C4-2B (cell line): Measurements from ENCODE around the gene DHX29.

Source experiments
- H3K27ac ChIP-seq: fragments of 450-650 bp; 2 replicates; pipeline ENCODE4 v1.5.1; 2017
- ZFX ChIP-seq: fragments of 450-650 bp; IDR thresholded peaks from 2 replicates; pipeline ENCODE4 v1.6.1; 2017
- TF ChIP-seq, protein P1 (sequence below): fragments of 450-650 bp; conservative IDR thresholded peaks from 2 replicates; pipeline ENCODE4 v1.5.1; 2017; ENCODE audit warnings: mild to moderate bottlenecking

The DHX29 gene

DNA sequence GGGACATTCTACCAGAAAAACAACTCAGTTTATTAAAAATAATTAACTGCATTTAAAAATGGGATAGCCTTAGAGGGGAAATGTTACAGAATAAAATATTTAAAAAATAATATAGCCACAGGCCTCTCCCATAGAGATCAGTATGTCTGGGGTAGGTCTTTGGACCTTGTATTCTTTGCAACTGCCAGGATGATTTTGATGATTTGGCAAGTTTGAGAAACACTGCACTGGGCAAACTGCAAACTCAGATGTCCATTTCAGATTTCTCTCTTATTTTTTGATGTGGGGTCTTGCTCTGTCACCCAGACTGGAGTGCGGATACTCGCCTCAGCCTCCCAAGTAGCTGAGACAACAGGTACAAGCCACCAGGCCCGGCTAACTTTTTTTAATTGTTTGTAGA, 49.2 kb downstream of the DHX29 start:
- TF ChIP-seq ZFX, result no peak
- TF ChIP-seq, protein P1, sequence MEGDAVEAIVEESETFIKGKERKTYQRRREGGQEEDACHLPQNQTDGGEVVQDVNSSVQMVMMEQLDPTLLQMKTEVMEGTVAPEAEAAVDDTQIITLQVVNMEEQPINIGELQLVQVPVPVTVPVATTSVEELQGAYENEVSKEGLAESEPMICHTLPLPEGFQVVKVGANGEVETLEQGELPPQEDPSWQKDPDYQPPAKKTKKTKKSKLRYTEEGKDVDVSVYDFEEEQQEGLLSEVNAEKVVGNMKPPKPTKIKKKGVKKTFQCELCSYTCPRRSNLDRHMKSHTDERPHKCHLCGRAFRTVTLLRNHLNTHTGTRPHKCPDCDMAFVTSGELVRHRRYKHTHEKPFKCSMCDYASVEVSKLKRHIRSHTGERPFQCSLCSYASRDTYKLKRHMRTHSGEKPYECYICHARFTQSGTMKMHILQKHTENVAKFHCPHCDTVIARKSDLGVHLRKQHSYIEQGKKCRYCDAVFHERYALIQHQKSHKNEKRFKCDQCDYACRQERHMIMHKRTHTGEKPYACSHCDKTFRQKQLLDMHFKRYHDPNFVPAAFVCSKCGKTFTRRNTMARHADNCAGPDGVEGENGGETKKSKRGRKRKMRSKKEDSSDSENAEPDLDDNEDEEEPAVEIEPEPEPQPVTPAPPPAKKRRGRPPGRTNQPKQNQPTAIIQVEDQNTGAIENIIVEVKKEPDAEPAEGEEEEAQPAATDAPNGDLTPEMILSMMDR, result no peak
- no peak overlapping the region for H3K27ac ChIP-seq

DNA sequence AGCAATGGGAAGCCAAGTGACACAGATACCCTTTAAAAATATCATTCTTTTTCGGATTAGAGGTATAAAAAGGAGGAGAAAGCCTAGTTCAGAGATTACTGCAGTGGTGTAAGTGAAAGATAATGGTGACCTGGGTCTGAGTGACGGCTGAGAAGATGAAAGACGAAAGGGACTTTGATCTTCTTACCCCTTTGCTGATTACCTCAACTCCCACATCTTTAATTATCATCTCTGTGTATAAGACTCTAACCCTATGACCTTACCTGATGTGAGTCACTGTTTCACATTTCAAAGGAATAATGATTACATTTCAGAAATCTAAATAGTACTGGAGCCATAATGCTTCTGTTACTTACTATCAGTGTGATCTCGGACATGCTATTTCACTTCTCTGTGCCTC, 52.7 kb downstream of the DHX29 start:
- H3K27ac ChIP-seq, result no peak overlapping the region
- TF ChIP-seq ZFX, result no peak
- TF ChIP-seq, protein P1, result no peak

DNA sequence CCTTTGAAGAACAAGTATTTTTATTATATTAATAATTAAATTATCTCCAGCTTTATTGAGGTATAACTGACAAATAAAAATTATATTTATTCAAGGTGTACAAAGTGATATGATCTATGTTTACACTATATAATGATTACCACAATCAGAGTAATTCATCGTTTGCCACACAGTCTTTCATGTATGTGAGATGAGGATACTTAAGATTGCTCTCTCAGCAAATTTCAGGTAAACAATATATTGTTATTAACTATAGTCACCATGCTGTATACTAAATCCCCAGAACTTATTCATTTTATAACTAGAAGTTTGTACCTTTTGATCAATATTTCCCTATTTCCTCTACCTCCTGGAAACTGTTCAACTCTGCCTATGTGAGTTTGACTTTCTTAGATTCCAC, 57.4 kb downstream of the DHX29 start:
- no peak overlapping the region for H3K27ac ChIP-seq
- TF ChIP-seq ZFX, result no peak
- TF ChIP-seq, protein P1, result no peak

DNA sequence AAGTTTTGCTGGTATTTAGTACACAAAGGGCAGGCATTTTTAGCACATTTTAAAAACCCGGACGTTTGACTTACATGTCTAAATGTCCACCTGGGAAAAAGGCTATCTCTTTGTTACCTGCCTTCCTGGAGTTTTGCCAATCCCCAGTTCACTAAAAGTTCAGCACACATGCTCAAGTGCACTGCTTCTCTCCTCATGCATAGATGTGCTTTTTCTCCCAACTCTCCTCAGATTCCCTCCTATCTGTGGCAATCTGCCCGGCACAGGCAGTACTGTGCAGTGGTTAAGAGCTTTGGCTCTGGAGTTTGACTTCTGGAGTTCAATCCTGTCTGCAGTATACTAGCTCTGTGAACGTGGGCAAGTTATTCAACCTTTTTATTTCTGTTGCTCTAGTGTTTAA, 65.7 kb downstream of the DHX29 start:
- H3K27ac ChIP-seq, result no peak overlapping the region
- no peak for TF ChIP-seq ZFX
- TF ChIP-seq, protein P1, result no peak

DNA sequence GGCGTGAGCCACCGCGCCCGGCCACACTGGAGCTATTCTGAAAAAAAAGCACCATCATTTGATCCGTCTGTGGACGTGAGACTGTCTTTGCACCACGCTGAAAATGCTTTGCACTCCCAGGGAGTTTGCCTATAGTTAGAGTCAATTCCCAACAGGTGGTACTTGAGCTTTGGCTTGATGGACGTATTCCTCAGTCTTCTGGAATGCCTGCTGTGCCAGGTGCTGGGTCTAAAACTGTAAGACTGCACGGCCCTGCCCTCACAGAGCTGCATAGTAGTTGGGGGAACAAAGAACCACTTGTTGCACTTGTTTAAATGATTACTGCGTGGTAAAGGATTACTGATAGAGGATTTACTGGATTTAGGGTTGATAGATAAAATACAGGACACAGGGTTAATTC, 70.7 kb downstream of the DHX29 start:
- H3K27ac ChIP-seq, result no peak overlapping the region
- TF ChIP-seq, protein P1, result no peak
- TF ChIP-seq ZFX, result no peak

DNA sequence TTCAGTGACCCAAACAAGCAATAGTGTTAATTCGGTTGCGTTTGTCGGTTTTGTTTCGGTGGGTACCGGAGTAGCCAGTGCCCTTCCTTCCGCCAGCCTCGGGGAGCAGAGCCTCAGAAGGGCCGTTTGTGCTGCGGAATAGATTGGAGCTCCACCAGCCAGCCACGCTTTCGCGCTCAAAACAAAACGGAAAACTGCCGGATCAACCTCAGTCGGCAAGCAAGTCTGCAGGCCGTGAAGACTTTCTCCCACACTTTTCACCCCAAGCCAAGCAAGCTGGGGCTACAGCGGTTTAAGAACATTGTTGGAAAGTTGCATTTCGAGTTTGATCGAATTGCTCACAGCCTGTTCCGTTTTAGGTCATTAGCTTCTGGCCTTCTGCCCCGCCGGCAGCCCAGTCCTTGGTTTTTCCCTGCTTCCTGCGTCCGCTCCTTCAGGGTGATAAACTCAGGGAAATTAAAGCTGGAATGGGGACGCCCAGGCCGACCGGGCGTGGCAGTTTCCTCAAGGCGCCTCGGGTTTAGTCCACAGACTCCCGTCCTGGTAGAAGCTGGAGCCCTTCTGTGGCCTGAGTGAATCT, 73.3 kb downstream of the DHX29 start:
- TF ChIP-seq ZFX, result no peak
- TF ChIP-seq, protein P1, result no peak
- H3K27ac ChIP-seq, result peak overlapping the region; percentile 40

DNA sequence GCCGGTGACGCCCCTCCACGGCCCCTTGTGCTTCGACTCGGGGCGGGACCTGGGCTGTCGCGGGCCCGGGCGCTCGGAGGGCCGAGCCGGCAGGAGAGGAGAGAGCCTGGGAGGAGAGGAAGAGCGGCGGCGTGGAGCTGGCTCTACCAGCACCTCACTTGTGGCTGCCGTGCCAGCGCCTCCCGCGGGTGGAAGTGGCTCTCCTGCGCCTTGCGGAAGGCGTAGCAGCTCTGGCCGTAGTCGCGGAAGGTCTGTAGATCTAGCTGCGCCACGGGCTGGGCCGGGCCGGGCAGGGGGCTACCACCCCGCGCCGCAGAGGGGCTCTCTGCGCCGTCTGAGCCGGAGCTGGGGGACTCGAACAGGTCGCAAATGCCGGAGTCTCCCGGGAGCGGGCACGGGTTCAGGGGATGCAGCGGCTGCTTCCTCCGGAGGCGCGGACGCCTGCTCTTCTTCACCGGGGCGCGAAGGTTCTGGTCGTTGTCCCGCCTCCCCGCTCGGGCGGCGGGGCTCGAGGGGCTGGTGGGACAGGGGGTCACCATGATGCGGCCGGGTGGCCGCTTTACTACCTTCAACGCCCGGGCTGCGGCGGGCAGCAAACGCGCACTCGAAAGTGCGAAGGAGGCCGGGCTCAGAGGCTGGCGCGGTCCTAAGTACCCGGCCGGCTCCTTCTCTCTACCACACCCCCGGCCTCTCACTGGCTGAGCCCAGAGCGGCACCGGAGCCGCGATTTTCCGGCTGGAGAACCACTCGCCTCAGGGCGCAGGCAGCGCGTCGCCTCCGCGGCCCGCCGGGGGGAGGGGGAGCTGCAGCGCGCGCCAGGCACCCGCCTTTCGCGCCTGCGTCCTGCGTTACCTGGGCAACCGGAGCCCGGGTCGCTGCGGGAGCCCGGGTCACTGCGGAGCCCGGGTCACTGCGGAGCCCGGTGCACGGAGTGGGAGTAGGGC, 74.2 kb downstream of the DHX29 start, which contains the start of gene CCNO:
Gene CCNO (minus strand): TSS at position 624 of the 944 bp plus-strand sequence. CDS start 85 bp downstream, at position 539.
- peak within 1 kb of the TSS; percentile 40 for H3K27ac ChIP-seq
- TF ChIP-seq, protein P1, result no peak; the same call in 1 of the 2 replicates
- TF ChIP-seq ZFX, result 0 out of 2 replicates have a peak, but pooled peaks have one; percentile 12
